D721Med (cell line): ENCODE data around the gene TRAPPC2.

ENCODE experiments used
- DNase-seq: peaks from one replicate; pipeline ENCODE4 v3.0.0; 2011; ENCODE audit warnings: low spot score; ENCODE audit not compliant: insufficient read length
- FAIRE-seq: peaks from 2 replicates; lab custom pipeline; 2011; peaks lifted over from hg19 to GRCh38; lab: Jason Lieb, UNC
- TF ChIP-seq, protein P1 (sequence below): IDR thresholded peaks from 2 replicates; pipeline ENCODE4 v1.5.1; 2012; ENCODE audit warnings: mild to moderate bottlenecking, control low read depth; ENCODE audit not compliant: insufficient read depth; ENCODE audit errors: missing control alignments

TRAPPC2 gene

DNA sequence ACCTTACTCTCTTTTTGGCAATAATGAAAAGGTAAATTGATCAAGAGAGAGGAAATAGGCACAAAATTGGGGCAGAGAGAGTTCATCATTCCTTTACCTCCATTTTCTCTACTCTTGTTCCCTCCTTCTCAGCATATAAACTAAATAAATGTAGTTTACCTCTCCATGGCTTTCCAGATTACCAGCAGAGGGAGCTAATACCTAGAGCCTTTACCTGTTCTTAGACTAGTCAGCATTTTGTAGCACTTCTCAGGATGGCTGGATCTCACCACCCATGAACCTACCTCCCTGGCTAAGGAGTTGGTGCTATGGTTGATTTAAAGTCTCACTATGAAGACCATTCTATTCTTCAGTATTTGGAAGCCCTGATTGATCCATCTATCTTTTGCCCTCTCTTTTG is 15.8 kb upstream of the TRAPPC2 start:
- DNase-seq (no peak), FAIRE-seq (no peak)
- TF ChIP-seq, protein P1, sequence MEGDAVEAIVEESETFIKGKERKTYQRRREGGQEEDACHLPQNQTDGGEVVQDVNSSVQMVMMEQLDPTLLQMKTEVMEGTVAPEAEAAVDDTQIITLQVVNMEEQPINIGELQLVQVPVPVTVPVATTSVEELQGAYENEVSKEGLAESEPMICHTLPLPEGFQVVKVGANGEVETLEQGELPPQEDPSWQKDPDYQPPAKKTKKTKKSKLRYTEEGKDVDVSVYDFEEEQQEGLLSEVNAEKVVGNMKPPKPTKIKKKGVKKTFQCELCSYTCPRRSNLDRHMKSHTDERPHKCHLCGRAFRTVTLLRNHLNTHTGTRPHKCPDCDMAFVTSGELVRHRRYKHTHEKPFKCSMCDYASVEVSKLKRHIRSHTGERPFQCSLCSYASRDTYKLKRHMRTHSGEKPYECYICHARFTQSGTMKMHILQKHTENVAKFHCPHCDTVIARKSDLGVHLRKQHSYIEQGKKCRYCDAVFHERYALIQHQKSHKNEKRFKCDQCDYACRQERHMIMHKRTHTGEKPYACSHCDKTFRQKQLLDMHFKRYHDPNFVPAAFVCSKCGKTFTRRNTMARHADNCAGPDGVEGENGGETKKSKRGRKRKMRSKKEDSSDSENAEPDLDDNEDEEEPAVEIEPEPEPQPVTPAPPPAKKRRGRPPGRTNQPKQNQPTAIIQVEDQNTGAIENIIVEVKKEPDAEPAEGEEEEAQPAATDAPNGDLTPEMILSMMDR, result peak; percentile 42

DNA sequence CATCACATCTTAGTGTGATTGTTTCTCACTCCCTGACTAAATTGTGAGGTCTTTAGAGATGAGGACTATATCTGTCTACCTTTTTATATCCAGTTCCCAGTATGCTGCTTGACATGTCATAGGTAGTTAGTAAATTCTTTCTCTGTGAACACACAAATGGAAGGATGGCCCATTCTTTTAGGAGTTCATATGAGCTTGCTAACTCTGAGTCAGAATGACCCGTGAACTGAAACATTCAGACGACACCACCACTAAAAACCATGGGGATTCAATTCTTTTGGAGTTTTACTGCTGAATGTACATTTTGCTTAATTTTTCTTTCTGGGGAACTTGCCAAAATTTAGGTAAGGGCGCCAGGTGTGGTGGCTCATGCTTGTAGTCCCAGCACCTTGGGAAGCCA is 14.1 kb upstream of the TRAPPC2 start:
- DNase-seq (no peak), FAIRE-seq (no peak)
- TF ChIP-seq, protein P1, result no peak

DNA sequence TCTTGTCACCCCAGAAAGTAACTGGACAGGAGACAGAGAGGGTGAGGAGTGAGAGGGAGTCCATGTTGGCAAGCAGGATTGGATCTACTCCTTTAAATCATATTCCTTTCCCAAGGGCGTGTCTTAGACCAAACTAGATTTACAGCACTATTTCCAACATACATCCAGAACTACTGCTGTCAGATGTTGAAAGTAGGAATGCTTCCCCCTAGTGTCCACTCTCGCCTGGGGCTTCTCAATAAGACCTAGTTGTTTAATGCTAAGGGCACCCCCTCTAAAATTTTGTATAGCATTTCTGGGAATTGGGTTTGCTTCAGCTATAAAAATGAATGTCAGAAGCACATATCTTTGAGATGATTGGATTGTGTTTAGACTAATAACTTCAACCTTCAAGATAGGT is 13.4 kb upstream of the TRAPPC2 start:
- TF ChIP-seq, protein P1, result peak; percentile 26
- no peak for DNase-seq
- peak; percentile 21 for FAIRE-seq

DNA sequence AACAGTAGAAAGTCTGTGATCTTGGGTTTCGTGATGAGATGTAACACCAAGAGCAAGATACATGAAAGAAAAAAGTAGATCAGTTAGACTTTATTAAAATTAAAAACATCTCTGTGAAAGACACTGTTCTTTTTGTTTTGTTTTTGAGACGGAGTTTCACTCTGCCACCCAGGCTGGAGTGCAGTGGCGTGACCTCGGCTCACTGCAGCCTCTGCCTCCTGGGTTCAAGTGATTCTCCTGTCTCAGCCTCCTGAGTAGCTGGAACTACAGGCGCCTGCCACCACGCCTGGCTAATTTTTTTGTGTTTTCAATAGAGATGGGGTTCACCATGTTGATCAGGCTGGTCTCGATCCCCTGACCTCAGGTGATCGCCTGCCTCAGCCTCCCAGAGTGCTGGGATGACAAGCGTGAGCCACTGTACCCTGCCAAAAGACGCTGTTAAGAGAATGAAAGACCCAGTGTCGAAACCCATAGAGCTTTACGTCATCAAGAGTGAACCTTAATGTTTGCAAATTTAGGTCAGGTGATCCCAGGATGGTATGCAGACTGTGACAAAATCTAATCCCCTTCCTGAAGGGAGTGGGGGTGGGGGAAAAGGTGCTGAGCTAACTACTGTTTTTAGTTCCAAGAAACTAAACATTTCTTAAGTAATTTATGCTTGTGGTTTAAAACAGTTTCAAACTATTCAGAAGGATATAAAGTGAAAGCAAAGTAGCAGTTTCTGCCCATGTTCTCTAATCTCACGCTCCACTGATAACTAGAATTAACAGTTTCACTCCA is 8.2 kb upstream of the TRAPPC2 start:
- DNase-seq, result no peak
- no peak for FAIRE-seq
- TF ChIP-seq, protein P1, result no peak

DNA sequence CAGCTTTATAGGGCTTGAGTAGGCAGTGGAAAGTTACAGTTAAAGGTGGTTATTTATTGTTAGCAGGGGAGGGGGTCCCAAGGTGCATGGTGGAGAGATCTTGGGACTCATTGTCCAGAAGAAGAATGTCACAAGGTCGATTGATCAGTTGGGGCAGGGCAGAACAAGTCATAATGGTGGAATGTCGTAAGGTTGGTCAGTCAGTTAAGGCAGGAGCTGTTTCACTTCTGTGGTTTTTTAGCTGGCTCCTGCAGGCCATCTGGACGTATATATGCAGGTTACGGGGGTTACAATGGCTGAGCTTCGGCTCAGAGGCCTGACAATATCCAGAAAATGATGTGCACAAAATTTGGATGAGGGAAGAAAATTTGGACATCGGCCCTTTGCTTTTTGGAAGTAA is 7.3 kb upstream of the TRAPPC2 start:
- FAIRE-seq, result no peak
- DNase-seq, result no peak
- TF ChIP-seq, protein P1, result no peak

DNA sequence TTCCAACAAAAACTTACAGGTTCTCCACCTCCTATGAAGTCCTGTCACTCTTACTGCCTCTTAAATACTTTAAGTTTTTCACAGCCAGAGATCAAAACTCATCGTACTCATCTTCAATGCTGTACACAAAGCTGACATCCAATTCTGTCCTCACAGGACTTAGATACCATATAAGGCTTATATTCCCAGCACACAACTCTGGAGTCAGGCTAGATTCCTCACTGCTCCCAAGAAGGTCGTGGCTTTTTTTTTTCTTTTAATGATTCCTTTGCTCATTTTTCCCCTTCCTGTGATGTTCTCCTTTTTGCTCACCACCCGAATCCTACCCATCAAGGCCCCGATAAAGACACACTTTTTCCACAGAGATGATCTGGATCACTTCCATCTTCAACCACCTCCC is 914 bp downstream of the TRAPPC2 start:
- TF ChIP-seq, protein P1, result no peak
- DNase-seq, result no peak

More for the DNA sequence above, 914 bp downstream of the TRAPPC2 start:
- no peak for FAIRE-seq
